Smooth muscle cell (in vitro differentiated cells): ENCODE results near the gene PROCR. TPM values are rescaled to one million over a fixed set of nuclear protein-coding genes. Genes with fewer than 3 reads are reported as not detected.
"Not testable (repeated sequence)": the region's sequence is repeated elsewhere in the genome, so short reads cannot be mapped to it uniquely, and the experiment has no call there.

Experiments
- DNase-seq: peaks from one replicate; lab custom pipeline; 2025; ENCODE audit not compliant: unreplicated experiment; lab: John Stamatoyannopoulos, UW
- H2AFZ ChIP-seq: fragments of 200-600 bp; sonication (generic); 2 replicates; pipeline ENCODE4 v1.6.0; 2016; ENCODE audit warnings: antibody characterized with exemption, low read depth, mild to moderate bottlenecking
- H3F3A ChIP-seq: fragments of 200-600 bp; sonication (generic); 2 replicates; pipeline ENCODE4 v1.6.0; 2017; ENCODE audit warnings: antibody characterized with exemption, low read depth
- H3K27ac ChIP-seq: fragments of 200-600 bp; sonication (generic); 2 replicates; pipeline ENCODE4 v1.5.1; 2016; ENCODE audit warnings: low read depth, mild to moderate bottlenecking
- H3K27me3 ChIP-seq: fragments of 200-600 bp; sonication (generic); 2 replicates; pipeline ENCODE4 v1.6.1; 2016; ENCODE audit warnings: low read depth, mild to moderate bottlenecking
- H3K36me3 ChIP-seq: fragments of 200-600 bp; sonication (generic); 2 replicates; pipeline ENCODE4 v1.5.1; 2016; ENCODE audit warnings: low read depth
- H3K4me1 ChIP-seq: fragments of 200-600 bp; sonication (generic); 2 replicates; pipeline ENCODE4 v1.5.1; 2016; ENCODE audit warnings: low read depth
- H3K4me2 ChIP-seq: fragments of 200-600 bp; sonication (generic); 2 replicates; pipeline ENCODE4 v1.6.0; 2016; ENCODE audit warnings: mild to moderate bottlenecking
- H3K4me3 ChIP-seq: fragments of 200-600 bp; sonication (generic); 2 replicates; pipeline ENCODE4 v1.5.1; 2016; ENCODE audit warnings: mild to moderate bottlenecking
- H3K79me2 ChIP-seq: fragments of 200-600 bp; sonication (generic); 2 replicates; pipeline ENCODE4 v1.6.0; 2016; ENCODE audit warnings: low read depth, mild to moderate bottlenecking
- H3K9ac ChIP-seq: fragments of 200-600 bp; sonication (generic); 2 replicates; pipeline ENCODE4 v1.6.0; 2016; ENCODE audit warnings: low read depth
- H3K9me3 ChIP-seq: fragments of 200-600 bp; sonication (generic); replicated peaks from 2 replicates; pipeline ENCODE4 v1.5.1; 2016; ENCODE audit warnings: low read depth
- H4K20me1 ChIP-seq: fragments of 200-600 bp; sonication (generic); 2 replicates; pipeline ENCODE4 v1.6.0; 2016; ENCODE audit warnings: low read depth
- CTCF ChIP-seq: fragments of 200-600 bp; sonication (generic); IDR thresholded peaks from 2 replicates; pipeline ENCODE4 v1.5.1; 2017; ENCODE audit warnings: borderline replicate concordance, mild to moderate bottlenecking, antibody characterized with exemption; ENCODE audit not compliant: insufficient read depth, poor library complexity, severe bottlenecking
- WGBS: methylation state at CpG from one replicate; pipeline ENCODE4 v1.1.7; 2016; ENCODE audit warnings: low lambda C conversion rate; 5-methylcytosine and 5-hydroxymethylcytosine counted together
- polyA plus RNA-seq: library from polyadenylated mRNA; unstranded; fragments of >200 nt; fragmentation: Nextera tagmentation; extraction: Ambion mirVana; gene quantifications from 2 replicates; pipeline ENCODE4 v1.2.1, GENCODE V29; 2016
- total RNA-seq: library from RNA; depleted of rRNA; stranded (reverse); fragments of >200 nt; gene quantifications from 2 replicates; pipeline ENCODE4 v1.2.3, GENCODE V29; 2014

The PROCR gene
- total and polyA plus RNA-seq, 2 experiments from 2014 or later = 4.8 to 5.4 TPM

GRCh38 chr20:35145141-35145564 is 26.7 kb upstream of the PROCR start:
- Histone ChIP-seq H3K36me3 (peaks cover 4% of the 10 kb centered on the region), H3K4me2 (no peak overlapping the region), H3K9me3 (no peaks in the 10 kb centered on the region), H3K79me2 (no peaks in the 10 kb centered on the region), H3K4me3 (no peak overlapping the region), H2AFZ (no peak overlapping the region), H3K27me3 (no peaks in the 10 kb centered on the region), H4K20me1 (no peaks in the 10 kb centered on the region), H3K9ac (no peak overlapping the region), H3K4me1 (no peaks in the 10 kb centered on the region), H3K27ac (no peak overlapping the region), H3F3A (no peaks in the 10 kb centered on the region)
- DNase-seq = no peak
- WGBS = 86% methylated on average over 2 of the region's 2 CpGs
- TF ChIP-seq CTCF = peak; percentile 63

- Histone ChIP-seq H3K79me2 (no peaks in the 10 kb centered on the region), H3K9me3 (no peaks in the 10 kb centered on the region), H3F3A (no peaks in the 10 kb centered on the region), H4K20me1 (no peaks in the 10 kb centered on the region), H3K4me1 (no peaks in the 10 kb centered on the region), H3K9ac (peak overlapping the region; percentile 36), H3K36me3 (no peaks in the 10 kb centered on the region), H3K27me3 (no peaks in the 10 kb centered on the region), H2AFZ (peak overlapping the region; percentile 54), H3K4me2 (peak overlapping the region; percentile 85), H3K27ac (no peak overlapping the region), H3K4me3 (peak overlapping the region; percentile 64)
- 4% methylated on average over 23 of the region's 23 CpGs for WGBS
- no peak for TF ChIP-seq CTCF
- no peak for DNase-seq
Measured at GRCh38 chr20:35146299-35146919, 25.5 kb upstream of the PROCR start.

DNA sequence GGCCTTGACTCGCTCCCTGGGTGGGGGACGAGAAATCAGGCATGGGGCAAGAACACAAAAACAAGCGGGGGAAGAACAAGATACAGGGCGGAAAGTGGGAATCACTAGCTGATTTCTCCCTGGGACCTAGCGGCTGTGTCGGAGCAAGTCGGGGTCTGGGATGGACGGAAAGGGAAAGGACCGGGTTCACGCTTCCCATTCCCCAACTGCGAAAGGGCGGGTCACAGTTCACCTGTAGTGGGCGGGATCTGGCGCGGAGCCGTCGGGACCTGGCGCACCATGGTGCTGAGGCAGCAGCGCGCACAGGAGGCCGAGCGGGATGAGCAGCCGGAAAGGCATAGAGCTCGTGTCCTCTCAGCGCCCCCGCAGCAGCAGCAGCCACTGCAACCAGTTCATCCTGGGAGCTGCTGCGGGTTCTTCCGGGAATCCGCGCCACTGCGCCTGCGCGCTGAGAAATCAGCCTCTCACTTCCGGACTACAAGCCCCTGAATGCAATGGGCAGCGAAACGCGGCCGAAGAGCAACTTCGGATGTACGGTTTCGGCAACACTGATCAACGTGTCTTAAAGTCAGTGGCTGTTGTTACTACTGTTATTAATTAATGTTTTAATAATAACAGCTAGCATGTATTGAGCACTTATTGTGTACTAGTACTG is 24.8 kb upstream of the PROCR start, which contains the start of gene EDEM2:
Gene EDEM2 (minus strand): TSS at position 417 of the 655 bp plus-strand sequence. CDS start 78 bp downstream, at position 339.
- peak within 1 kb of the TSS; percentile 88 for H3K27ac ChIP-seq
- peak within 1 kb of the TSS; percentile 76 for H3K9ac ChIP-seq
- H3K4me2 ChIP-seq = peak within 1 kb of the TSS; percentile 85
- no peaks in the 10 kb centered on the region for H4K20me1 ChIP-seq
- H2AFZ ChIP-seq = peak within 1 kb of the TSS; percentile 70
- no peak for TF ChIP-seq CTCF
- H3K4me3 ChIP-seq = peak within 1 kb of the TSS; percentile 64
- peak; percentile 80 for DNase-seq
- WGBS = 1% methylated on average over 41 of the region's 42 CpGs
- no peaks in the 10 kb centered on the region for H3K9me3 ChIP-seq
- H3K79me2 ChIP-seq = no peaks in the 10 kb centered on the region
- no peaks in the 10 kb centered on the region for H3K4me1 ChIP-seq
- H3F3A ChIP-seq = no peaks in the 10 kb centered on the region
- H3K36me3 ChIP-seq = no peaks in the 10 kb centered on the region
- no peaks in the 10 kb centered on the region for H3K27me3 ChIP-seq

DNA sequence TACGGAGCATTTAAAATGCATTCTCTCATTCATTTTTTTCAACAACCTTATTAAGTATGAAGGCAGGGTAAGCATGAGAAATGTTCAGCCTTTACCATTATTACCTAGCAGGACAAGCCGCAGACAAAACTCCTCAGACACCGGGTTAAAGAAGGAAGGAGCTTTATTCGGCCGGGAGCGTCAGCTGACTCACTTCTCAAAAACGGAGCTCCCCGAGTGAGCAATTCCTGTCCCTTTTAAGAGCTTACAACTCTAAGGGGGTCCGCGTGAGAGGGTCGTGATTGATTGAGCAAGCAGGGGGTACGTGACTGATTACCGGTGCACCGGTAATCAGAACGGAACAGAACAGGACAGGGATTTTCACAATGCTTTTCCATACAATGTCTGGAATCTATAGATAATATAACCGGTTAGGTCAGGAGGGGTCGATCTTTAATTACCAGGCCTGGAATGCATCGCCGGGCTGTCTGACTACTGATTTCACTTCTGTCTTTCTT is 24.2 kb upstream of the PROCR start:
- DNase-seq = not testable (repeated sequence)
- H3K27ac ChIP-seq = peak overlapping the region; percentile 88
- peak overlapping the region; percentile 76 for H3K9ac ChIP-seq

More for the DNA sequence above, 24.2 kb upstream of the PROCR start:
- 3% methylated on average over 19 of the region's 19 CpGs for WGBS
- H3K36me3 ChIP-seq, H3K79me2 ChIP-seq, H3K4me1 ChIP-seq, H3K27me3 ChIP-seq, H4K20me1 ChIP-seq, H3F3A ChIP-seq, H3K9me3 ChIP-seq: not testable (repeated sequence)
- Histone ChIP-seq H3K4me3 (peak overlapping the region; percentile 64), H3K4me2 (peak overlapping the region; percentile 85), H2AFZ (peak overlapping the region; percentile 70)
